ENCODE results near the gene AP5S1. TPM values are rescaled to one million over a fixed set of nuclear protein-coding genes. Genes with fewer than 3 reads are reported as not detected.
A peak's percentile ranks its signal among the peaks of the same experiment; 100 is the strongest.

Gene AP5S1
- total and polyA plus RNA-seq, 2 experiments from 2014 or later, result 20.5 to 25.0 TPM

DNA sequence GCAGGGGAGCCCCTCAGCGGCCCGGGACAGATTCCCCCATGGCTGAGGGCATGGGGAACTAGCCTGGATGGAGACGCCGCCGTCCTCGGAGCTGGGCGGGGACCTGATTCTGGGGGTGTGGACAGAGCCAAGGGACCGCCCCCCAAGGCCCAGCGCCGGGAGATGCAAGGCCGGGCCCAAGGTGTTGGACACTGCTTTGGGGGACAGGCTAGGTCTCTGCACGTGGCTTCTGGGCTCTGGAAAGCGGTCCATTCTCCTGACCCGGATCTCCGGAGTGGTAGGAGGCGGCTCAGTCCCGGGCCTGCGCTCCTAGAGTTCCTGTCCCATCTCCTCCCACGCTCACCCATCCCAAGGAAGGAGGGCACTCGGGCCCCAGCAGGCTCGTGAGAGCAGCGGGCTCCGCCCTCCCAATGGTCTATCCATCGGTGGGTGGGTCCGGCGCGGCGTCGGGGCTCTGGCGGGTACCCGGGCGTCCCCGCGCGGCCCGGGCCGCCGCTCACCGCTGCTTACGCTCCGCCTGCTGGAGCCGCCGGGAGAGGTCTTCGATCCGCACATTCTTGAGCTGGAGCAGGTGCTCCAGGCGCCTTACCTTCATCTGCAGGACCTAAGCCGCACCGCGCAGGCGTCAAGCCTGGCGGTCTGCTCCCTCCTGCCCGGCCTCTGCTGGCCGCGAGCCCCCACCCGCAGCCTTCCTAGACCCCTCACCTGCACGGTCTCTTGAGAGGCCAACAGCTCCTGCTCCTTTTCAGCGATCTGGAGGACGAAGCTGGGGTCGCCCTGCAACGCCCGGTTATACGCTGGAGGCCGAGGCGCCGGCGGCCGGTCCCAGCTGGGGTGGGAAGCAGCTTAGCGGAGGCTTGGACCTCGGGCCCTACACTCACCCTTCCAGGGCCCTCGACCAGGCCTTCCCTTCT is 42.4 kb upstream of the AP5S1 start:
- Histone ChIP-seq H3K27me3 (replicated peaks; ENCODE audit: insufficient read depth) (no peaks in the 10 kb centered on the region), H3K9me2 (ENCODE audit: insufficient read depth) (no peaks in the 10 kb centered on the region), H3K4me2 (ENCODE audit: unreplicated experiment) (peak overlapping the region; percentile 87), H3K4me1 (ENCODE audit: insufficient read depth) (no peaks in the 10 kb centered on the region), H3K4me3 (peak overlapping the region; percentile 78), H3K79me2 (ENCODE audit: insufficient read depth) (peaks cover 7% of the 10 kb centered on the region), H3F3A (ENCODE audit: insufficient read depth) (peaks cover 22% of the 10 kb centered on the region), H2AFZ (peak overlapping the region; percentile 87), H3K27ac (no peak overlapping the region), H4K20me1 (ENCODE audit: insufficient read depth) (no peaks in the 10 kb centered on the region), H3K9ac (peak overlapping the region; percentile 68), H3K36me3 (ENCODE audit: low read depth) (no peaks in the 10 kb centered on the region), H3K9me3 (ENCODE audit: low read depth) (no peaks in the 10 kb centered on the region)
- TF ChIP-seq EZH2 (IDR thresholded peaks at IDR 0.05; ENCODE audit: insufficient read depth, poor library complexity, severe bottlenecking) (no peak), EZH2phosphoT487 (IDR thresholded peaks at IDR 0.05; ENCODE audit: insufficient read depth, low read depth) (no peak)
- DNase-seq, result peak; percentile 80
- in situ Hi-C loops (cut with MboI), result no loop called here
- WGBS, 2 experiments (ENCODE audit: low coverage in 1 of 2, low lambda C conversion rate in 2 of 2, missing lambda C conversion rate in 2 of 2), result 5 to 7% methylated on average over 58 to 60 of the region's 70 CpGs

GRCh38 chr20:3778976-3779375 is 41.4 kb upstream of the AP5S1 start:
- in situ Hi-C loops (cut with MboI), result no loop called here
- H3K27me3 ChIP-seq (replicated peaks; ENCODE audit: insufficient read depth), result no peaks in the 10 kb centered on the region
- H3K4me1 ChIP-seq (ENCODE audit: insufficient read depth), result no peaks in the 10 kb centered on the region; the same call in 1 of the 2 replicates
- H2AFZ ChIP-seq, result no peak overlapping the region
- no peak for TF ChIP-seq EZH2 (IDR thresholded peaks at IDR 0.05; ENCODE audit: insufficient read depth, poor library complexity, severe bottlenecking)
- TF ChIP-seq EZH2phosphoT487 (IDR thresholded peaks at IDR 0.05; ENCODE audit: insufficient read depth, low read depth), result no peak
- no peak overlapping the region for H3K27ac ChIP-seq
- peaks cover 17% of the 10 kb centered on the region for H3K79me2 ChIP-seq (ENCODE audit: insufficient read depth)
- H4K20me1 ChIP-seq (ENCODE audit: insufficient read depth), result no peaks in the 10 kb centered on the region; the same call in 1 of the 2 replicates
- peaks cover 22% of the 10 kb centered on the region for H3F3A ChIP-seq (ENCODE audit: insufficient read depth)
- H3K9me2 ChIP-seq (ENCODE audit: insufficient read depth), result no peaks in the 10 kb centered on the region
- H3K9me3 ChIP-seq (ENCODE audit: low read depth), result no peaks in the 10 kb centered on the region
- H3K4me3 ChIP-seq, result no peak overlapping the region
- H3K36me3 ChIP-seq (ENCODE audit: low read depth), result no peaks in the 10 kb centered on the region
- 39 to 42% methylated on average over 16 to 18 of the region's 18 CpGs for WGBS, 2 experiments (ENCODE audit: low coverage in 1 of 2, low lambda C conversion rate in 2 of 2, missing lambda C conversion rate in 2 of 2)
- DNase-seq, result peak; percentile 38
- H3K9ac ChIP-seq, result no peak overlapping the region
- H3K4me2 ChIP-seq (ENCODE audit: unreplicated experiment), result no peak overlapping the region

- peak within 1 kb of the TSS; percentile 68 for H3K9ac ChIP-seq
- H3K4me1 ChIP-seq (ENCODE audit: insufficient read depth), result peaks cover 12% of the 10 kb centered on the region
- TF ChIP-seq EZH2phosphoT487 (IDR thresholded peaks at IDR 0.05; ENCODE audit: insufficient read depth, low read depth) (no peak), EZH2 (IDR thresholded peaks at IDR 0.05; ENCODE audit: insufficient read depth, poor library complexity, severe bottlenecking) (no peak)
- in situ Hi-C loops (cut with MboI), result no loop called here
- no peaks in the 10 kb centered on the region; the same call in 1 of the 2 replicates for H3K36me3 ChIP-seq (ENCODE audit: low read depth)
- H3K4me3 ChIP-seq, result peak within 1 kb of the TSS; percentile 72
- H4K20me1 ChIP-seq (ENCODE audit: insufficient read depth), result no peaks in the 10 kb centered on the region; the same call in 1 of the 2 replicates
- H3K4me2 ChIP-seq (ENCODE audit: unreplicated experiment), result peak within 1 kb of the TSS; percentile 78
- peaks cover 38% of the 10 kb centered on the region for H3K79me2 ChIP-seq (ENCODE audit: insufficient read depth)
- DNase-seq, result peak; percentile 96
- H3K9me3 ChIP-seq (ENCODE audit: low read depth), result no peaks in the 10 kb centered on the region
- peak within 1 kb of the TSS; percentile 25; the same call in 1 of the 2 replicates for H2AFZ ChIP-seq
- no peaks in the 10 kb centered on the region for H3K9me2 ChIP-seq (ENCODE audit: insufficient read depth)
- peak within 1 kb of the TSS; percentile 62 for H3K27ac ChIP-seq
- peaks cover 26% of the 10 kb centered on the region for H3F3A ChIP-seq (ENCODE audit: insufficient read depth)
- no peaks in the 10 kb centered on the region for H3K27me3 ChIP-seq (replicated peaks; ENCODE audit: insufficient read depth)
- WGBS, 2 experiments (ENCODE audit: low coverage in 1 of 2, low lambda C conversion rate in 2 of 2, missing lambda C conversion rate in 2 of 2), result 13 to 14% methylated on average over 28 of the region's 28 CpGs
Measured at GRCh38 chr20:3781153-3781910, 39.0 kb upstream of the AP5S1 start, which contains the start of gene SPEF1. Gene SPEF1, minus strand, starts transcription at chr20:3781448. Its CDS starts 161 bp downstream, at chr20:3781287.

GRCh38 chr20:3782597-3782996 is 37.8 kb upstream of the AP5S1 start:
- TF ChIP-seq EZH2 (IDR thresholded peaks at IDR 0.05; ENCODE audit: insufficient read depth, poor library complexity, severe bottlenecking) (no peak), EZH2phosphoT487 (IDR thresholded peaks at IDR 0.05; ENCODE audit: insufficient read depth, low read depth) (no peak)
- 81 to 88% methylated on average over 6 of the region's 6 CpGs for WGBS, 2 experiments (ENCODE audit: low coverage in 1 of 2, low lambda C conversion rate in 2 of 2, missing lambda C conversion rate in 2 of 2)
- in situ Hi-C loops (cut with MboI), result no loop called here

More at GRCh38 chr20:3782597-3782996, 37.8 kb upstream of the AP5S1 start:
- no peak for DNase-seq
- Histone ChIP-seq H3K9me2 (ENCODE audit: insufficient read depth) (no peaks in the 10 kb centered on the region), H3K4me1 (ENCODE audit: insufficient read depth) (peaks cover 18% of the 10 kb centered on the region), H3K27me3 (replicated peaks; ENCODE audit: insufficient read depth) (no peaks in the 10 kb centered on the region), H3K79me2 (ENCODE audit: insufficient read depth) (peaks cover 38% of the 10 kb centered on the region), H3K36me3 (ENCODE audit: low read depth) (no peaks in the 10 kb centered on the region; the same call in 1 of the 2 replicates), H2AFZ (no peak overlapping the region), H3K4me3 (no peak overlapping the region), H3K9ac (no peak overlapping the region), H3F3A (ENCODE audit: insufficient read depth) (peaks cover 26% of the 10 kb centered on the region), H4K20me1 (ENCODE audit: insufficient read depth) (no peaks in the 10 kb centered on the region; the same call in 1 of the 2 replicates), H3K9me3 (ENCODE audit: low read depth) (no peaks in the 10 kb centered on the region), H3K27ac (no peak overlapping the region), H3K4me2 (ENCODE audit: unreplicated experiment) (no peak overlapping the region)
